ENCODE results near the gene APOF. TPM values are rescaled to one million over a fixed set of nuclear protein-coding genes. Genes with fewer than 3 reads are reported as not detected.
"Not testable (repeated sequence)": the region's sequence is repeated elsewhere in the genome, so short reads cannot be mapped to it uniquely, and the experiment has no call there.

Gene APOF
- total RNA-seq, 1 experiment from 2014 or later: not detected

GRCh38 chr12:56333197-56333678, 29.4 kb downstream of the APOF start:
- Histone ChIP-seq H3K9me2 (replicated peaks; ENCODE audit: insufficient read depth, low read length) (no peaks in the 10 kb centered on the region), H4K20me1 (ENCODE audit: insufficient read depth, low read depth, low read length) (no peaks in the 10 kb centered on the region), H3K4me3 (ENCODE audit: low read length) (peak overlapping the region; percentile 81), H3K4me2 (ENCODE audit: low read depth, low read length, poor library complexity, severe bottlenecking) (peak overlapping the region; percentile 90), H3K4me1 (ENCODE audit: low read length) (peaks cover 30% of the 10 kb centered on the region), H3K27me3 (ENCODE audit: low read length) (no peaks in the 10 kb centered on the region), H3K9me3 (ENCODE audit: low read length) (no peaks in the 10 kb centered on the region), H2AFZ (ENCODE audit: low read length) (peak overlapping the region; percentile 70; the same call in 1 of the 2 replicates), H3K36me3 (ENCODE audit: insufficient read depth, low read length) (no peaks in the 10 kb centered on the region; the same call in 1 of the 2 replicates), H3K27ac (ENCODE audit: low read length) (peak overlapping the region; percentile 77), H3K79me2 (ENCODE audit: low read length) (peaks cover 22% of the 10 kb centered on the region), H3K9ac (ENCODE audit: low read length) (peak overlapping the region; percentile 89)
- no peak for DNase-seq

GRCh38 chr12:56332512-56333196, 30.0 kb downstream of the APOF start:
- Histone ChIP-seq H3K36me3 (ENCODE audit: insufficient read depth, low read length) (no peaks in the 10 kb centered on the region; the same call in 1 of the 2 replicates), H3K79me2 (ENCODE audit: low read length) (peaks cover 22% of the 10 kb centered on the region), H3K9ac (ENCODE audit: low read length) (peak overlapping the region; percentile 89)

GRCh38 chr12:56330936-56331490, 31.6 kb downstream of the APOF start:
- Histone ChIP-seq H3K9me3 (ENCODE audit: low read length) (no peaks in the 10 kb centered on the region), H3K9ac (ENCODE audit: low read length) (no peak overlapping the region), H3K4me1 (ENCODE audit: low read length) (peaks cover 17% of the 10 kb centered on the region), H3K79me2 (ENCODE audit: low read length) (peaks cover 22% of the 10 kb centered on the region), H3K27me3 (ENCODE audit: low read length) (no peaks in the 10 kb centered on the region), H3K9me2 (replicated peaks; ENCODE audit: insufficient read depth, low read length) (no peaks in the 10 kb centered on the region), H3K36me3 (ENCODE audit: insufficient read depth, low read length) (no peaks in the 10 kb centered on the region; the same call in 1 of the 2 replicates), H3K4me3 (ENCODE audit: low read length) (no peak overlapping the region), H4K20me1 (ENCODE audit: insufficient read depth, low read depth, low read length) (no peaks in the 10 kb centered on the region), H3K27ac (ENCODE audit: low read length) (no peak overlapping the region), H2AFZ (ENCODE audit: low read length) (no peak overlapping the region), H3K4me2 (ENCODE audit: low read depth, low read length, poor library complexity, severe bottlenecking) (no peak overlapping the region)
- no peak for DNase-seq

More at GRCh38 chr12:56332512-56333196, 30.0 kb downstream of the APOF start:
- peak overlapping the region; percentile 81 for H3K4me3 ChIP-seq (ENCODE audit: low read length)
- H3K27me3 ChIP-seq (ENCODE audit: low read length): no peaks in the 10 kb centered on the region
- H4K20me1 ChIP-seq (ENCODE audit: insufficient read depth, low read depth, low read length): no peaks in the 10 kb centered on the region
- no peak for DNase-seq
- H3K9me3 ChIP-seq (ENCODE audit: low read length): no peaks in the 10 kb centered on the region
- peak overlapping the region; percentile 90 for H3K4me2 ChIP-seq (ENCODE audit: low read depth, low read length, poor library complexity, severe bottlenecking)
- H3K9me2 ChIP-seq (replicated peaks; ENCODE audit: insufficient read depth, low read length): no peaks in the 10 kb centered on the region
- peak overlapping the region; percentile 77 for H3K27ac ChIP-seq (ENCODE audit: low read length)
- H2AFZ ChIP-seq (ENCODE audit: low read length): no peak overlapping the region
- H3K4me1 ChIP-seq (ENCODE audit: low read length): peaks cover 27% of the 10 kb centered on the region

- no peak for DNase-seq
These were observed 36.1 kb downstream of the APOF start for GRCh38 chr12:56326533-56326932.

GRCh38 chr12:56326126-56326525, 36.5 kb downstream of the APOF start:
- Histone ChIP-seq H3K79me2 (ENCODE audit: low read length) (0 out of 2 replicates have a peak, but pooled peaks cover 2% of the 10 kb centered on the region), H3K27ac (ENCODE audit: low read length) (no peak overlapping the region), H3K4me2 (ENCODE audit: low read depth, low read length, poor library complexity, severe bottlenecking) (no peak overlapping the region), H3K27me3 (ENCODE audit: low read length) (no peaks in the 10 kb centered on the region), H3K9ac (ENCODE audit: low read length) (no peak overlapping the region), H3K9me3 (ENCODE audit: low read length) (no peaks in the 10 kb centered on the region), H4K20me1 (ENCODE audit: insufficient read depth, low read depth, low read length) (no peaks in the 10 kb centered on the region), H3K9me2 (replicated peaks; ENCODE audit: insufficient read depth, low read length) (no peaks in the 10 kb centered on the region), H3K36me3 (ENCODE audit: insufficient read depth, low read length) (peaks cover 18% of the 10 kb centered on the region), H3K4me3 (ENCODE audit: low read length) (no peak overlapping the region), H3K4me1 (ENCODE audit: low read length) (no peaks in the 10 kb centered on the region), H2AFZ (ENCODE audit: low read length) (no peak overlapping the region)
- no peak for DNase-seq

More at GRCh38 chr12:56326533-56326932, 36.1 kb downstream of the APOF start:
- no peak overlapping the region for H3K4me2 ChIP-seq (ENCODE audit: low read depth, low read length, poor library complexity, severe bottlenecking)
- H4K20me1 ChIP-seq (ENCODE audit: insufficient read depth, low read depth, low read length): no peaks in the 10 kb centered on the region
- H3K4me1 ChIP-seq (ENCODE audit: low read length): no peaks in the 10 kb centered on the region
- H3K9me2 ChIP-seq (replicated peaks; ENCODE audit: insufficient read depth, low read length): no peaks in the 10 kb centered on the region
- no peak overlapping the region for H3K4me3 ChIP-seq (ENCODE audit: low read length)
- H3K36me3 ChIP-seq (ENCODE audit: insufficient read depth, low read length): peaks cover 18% of the 10 kb centered on the region
- H3K27me3 ChIP-seq (ENCODE audit: low read length): no peaks in the 10 kb centered on the region
- no peak overlapping the region for H3K27ac ChIP-seq (ENCODE audit: low read length)
- H3K9ac ChIP-seq (ENCODE audit: low read length): no peak overlapping the region
- no peak overlapping the region for H2AFZ ChIP-seq (ENCODE audit: low read length)
- H3K9me3 ChIP-seq (ENCODE audit: low read length): no peaks in the 10 kb centered on the region
- H3K79me2 ChIP-seq (ENCODE audit: low read length): 0 out of 2 replicates have a peak, but pooled peaks cover 3% of the 10 kb centered on the region

- H4K20me1 ChIP-seq (ENCODE audit: insufficient read depth, low read depth, low read length): no peaks in the 10 kb centered on the region
- no peak overlapping the region for H3K9ac ChIP-seq (ENCODE audit: low read length)
- no peaks in the 10 kb centered on the region for H3K27me3 ChIP-seq (ENCODE audit: low read length)
- no peaks in the 10 kb centered on the region for H3K4me1 ChIP-seq (ENCODE audit: low read length)
- H3K36me3 ChIP-seq (ENCODE audit: insufficient read depth, low read length): peaks cover 24% of the 10 kb centered on the region
- H3K27ac ChIP-seq (ENCODE audit: low read length): no peak overlapping the region
- no peak overlapping the region for H3K4me3 ChIP-seq (ENCODE audit: low read length)
- no peak overlapping the region for H2AFZ ChIP-seq (ENCODE audit: low read length)
- no peaks in the 10 kb centered on the region for H3K79me2 ChIP-seq (ENCODE audit: low read length)
- no peaks in the 10 kb centered on the region for H3K9me2 ChIP-seq (replicated peaks; ENCODE audit: insufficient read depth, low read length)
- no peak overlapping the region for H3K4me2 ChIP-seq (ENCODE audit: low read depth, low read length, poor library complexity, severe bottlenecking)
- H3K9me3 ChIP-seq (ENCODE audit: low read length): no peaks in the 10 kb centered on the region
- DNase-seq: no peak
These were observed 38.5 kb downstream of the APOF start for GRCh38 chr12:56324206-56324605.

GRCh38 chr12:56321610-56322009, 41.0 kb downstream of the APOF start:
- peaks cover 24% of the 10 kb centered on the region for H3K36me3 ChIP-seq (ENCODE audit: insufficient read depth, low read length)
- H3K4me1 ChIP-seq (ENCODE audit: low read length); H3K27me3 ChIP-seq (ENCODE audit: low read length); H4K20me1 ChIP-seq (ENCODE audit: insufficient read depth, low read depth, low read length); H3K9me3 ChIP-seq (ENCODE audit: low read length); DNase-seq; H3K27ac ChIP-seq (ENCODE audit: low read length); H3K9me2 ChIP-seq (replicated peaks; ENCODE audit: insufficient read depth, low read length); H2AFZ ChIP-seq (ENCODE audit: low read length); H3K4me2 ChIP-seq (ENCODE audit: low read depth, low read length, poor library complexity, severe bottlenecking); H3K4me3 ChIP-seq (ENCODE audit: low read length); H3K79me2 ChIP-seq (ENCODE audit: low read length); H3K9ac ChIP-seq (ENCODE audit: low read length): not testable (repeated sequence)

GRCh38 chr12:56321027-56321426, 41.6 kb downstream of the APOF start:
- Histone ChIP-seq H3K4me1 (ENCODE audit: low read length) (peaks cover 11% of the 10 kb centered on the region), H3K9me3 (ENCODE audit: low read length) (no peaks in the 10 kb centered on the region), H3K4me3 (ENCODE audit: low read length) (no peak overlapping the region), H3K27ac (ENCODE audit: low read length) (no peak overlapping the region), H3K9me2 (replicated peaks; ENCODE audit: insufficient read depth, low read length) (no peaks in the 10 kb centered on the region), H3K79me2 (ENCODE audit: low read length) (no peaks in the 10 kb centered on the region), H4K20me1 (ENCODE audit: insufficient read depth, low read depth, low read length) (no peaks in the 10 kb centered on the region), H3K27me3 (ENCODE audit: low read length) (no peaks in the 10 kb centered on the region), H3K4me2 (ENCODE audit: low read depth, low read length, poor library complexity, severe bottlenecking) (no peak overlapping the region), H3K36me3 (ENCODE audit: insufficient read depth, low read length) (peaks cover 24% of the 10 kb centered on the region), H2AFZ (ENCODE audit: low read length) (no peak overlapping the region), H3K9ac (ENCODE audit: low read length) (no peak overlapping the region)
- no peak for DNase-seq
